H9 (cell line): ENCODE data around the gene GAMT. TPM values are rescaled to one million over a fixed set of nuclear protein-coding genes. Genes with fewer than 3 reads are reported as not detected.

Experiments
- DNase-seq: peaks from one replicate; pipeline ENCODE4 v3.0.0-alpha.2; 2017
- H2AFZ ChIP-seq: one replicate; pipeline ENCODE4 v1.6.1; 2013; ENCODE audit warnings: mild to moderate bottlenecking, low read length, control low read depth, moderate library complexity
- H2AK5ac ChIP-seq: 2 replicates; pipeline ENCODE4 v1.6.1; 2013; ENCODE audit warnings: low read length, control low read depth, mixed read lengths; ENCODE audit not compliant: insufficient read length
- H2BK120ac ChIP-seq: one replicate; pipeline ENCODE4 v1.6.1; 2013; ENCODE audit warnings: low read depth, mild to moderate bottlenecking, low read length, control low read depth, inconsistent platforms; ENCODE audit not compliant: poor library complexity, severe bottlenecking
- H2BK12ac ChIP-seq: 2 replicates; pipeline ENCODE4 v1.6.1; 2013; ENCODE audit warnings: low read length, control low read depth, mixed read lengths, low read depth; ENCODE audit not compliant: insufficient read length
- H2BK15ac ChIP-seq: 2 replicates; pipeline ENCODE4 v1.6.1; 2013; ENCODE audit warnings: low read depth, low read length, control low read depth
- H2BK20ac ChIP-seq: one replicate; pipeline ENCODE4 v1.6.1; 2013; ENCODE audit warnings: low read depth, mild to moderate bottlenecking, low read length, control low read depth, inconsistent platforms; ENCODE audit not compliant: poor library complexity, severe bottlenecking
- H2BK5ac ChIP-seq: 2 replicates; pipeline ENCODE4 v1.6.1; 2013; ENCODE audit warnings: low read length, control low read depth, mixed read lengths; ENCODE audit not compliant: insufficient read length
- H3K14ac ChIP-seq: 2 replicates; pipeline ENCODE4 v1.6.1; 2013; ENCODE audit warnings: low read length, control low read depth; ENCODE audit not compliant: insufficient read depth
- H3K18ac ChIP-seq: 2 replicates; pipeline ENCODE4 v1.6.1; 2013; ENCODE audit warnings: low read depth, mild to moderate bottlenecking, mixed read lengths, low read length, control low read depth; ENCODE audit not compliant: insufficient read length
- H3K23ac ChIP-seq: 2 replicates; pipeline ENCODE4 v1.6.1; 2013; ENCODE audit warnings: low read length, control low read depth, mixed read lengths, low read depth; ENCODE audit not compliant: insufficient read length
- H3K23me2 ChIP-seq: 2 replicates; pipeline ENCODE4 v1.6.1; 2013; ENCODE audit warnings: low read depth, mild to moderate bottlenecking, mixed read lengths, low read length, control low read depth; ENCODE audit not compliant: insufficient read length, poor library complexity, severe bottlenecking
- H3K27ac ChIP-seq: 2 replicates; pipeline ENCODE4 v1.5.1; 2013; ENCODE audit warnings: low read length, control low read depth, mixed read lengths, low read depth; ENCODE audit not compliant: insufficient read length
- H3K27me3 ChIP-seq: 2 replicates; pipeline ENCODE4 v1.6.1; 2013; ENCODE audit warnings: low read length, control low read depth, inconsistent platforms; ENCODE audit not compliant: insufficient read depth
- H3K4ac ChIP-seq: 2 replicates; pipeline ENCODE4 v1.6.1; 2013; ENCODE audit warnings: low read depth, mild to moderate bottlenecking, control low read depth, inconsistent platforms, low read length, moderate library complexity
- H3K4me1 ChIP-seq: 2 replicates; pipeline ENCODE4 v1.6.1; 2013; ENCODE audit warnings: low read length, control low read depth, inconsistent platforms; ENCODE audit not compliant: insufficient read depth
- H3K4me2 ChIP-seq: 2 replicates; pipeline ENCODE4 v1.6.1; 2013; ENCODE audit warnings: low read length, control low read depth, mixed read lengths; ENCODE audit not compliant: insufficient read length, insufficient read depth
- H3K56ac ChIP-seq: 2 replicates; pipeline ENCODE4 v1.6.1; 2013; ENCODE audit warnings: low read depth, mild to moderate bottlenecking, mixed read lengths, low read length, control low read depth; ENCODE audit not compliant: insufficient read length
- H3K79me1 ChIP-seq: 2 replicates; pipeline ENCODE4 v1.6.1; 2013; ENCODE audit warnings: low read depth, mild to moderate bottlenecking, moderate library complexity, low read length, control low read depth, inconsistent platforms; ENCODE audit not compliant: insufficient read depth, poor library complexity, severe bottlenecking
- H3K79me2 ChIP-seq: 2 replicates; pipeline ENCODE4 v1.6.1; 2013; ENCODE audit warnings: low read length, control low read depth, inconsistent platforms; ENCODE audit not compliant: insufficient read depth
- H3K9ac ChIP-seq: 2 replicates; pipeline ENCODE4 v1.6.1; 2013; ENCODE audit warnings: low read length, control low read depth, mixed read lengths; ENCODE audit not compliant: insufficient read length; ENCODE audit errors: extremely low read depth
- H3K9me3 ChIP-seq: one replicate; pipeline ENCODE4 v1.6.1; 2013; ENCODE audit warnings: low read depth, low read length, inconsistent platforms; ENCODE audit not compliant: control insufficient read depth
- H3T11ph ChIP-seq: one replicate; pipeline ENCODE4 v1.6.1; 2013; ENCODE audit warnings: mild to moderate bottlenecking, low read length, control low read depth, inconsistent platforms
- H4K20me1 ChIP-seq: one replicate; pipeline ENCODE4 v1.6.1; 2013; ENCODE audit not compliant: control insufficient read depth, insufficient read length, insufficient read depth
- H4K5ac ChIP-seq: 2 replicates; pipeline ENCODE4 v1.6.1; 2013; ENCODE audit warnings: low read depth, mild to moderate bottlenecking, mixed read lengths, low read length, control low read depth; ENCODE audit not compliant: insufficient read length
- H4K8ac ChIP-seq: replicated peaks from 2 replicates; pipeline ENCODE4 v1.6.1; 2013; ENCODE audit warnings: low read length, control low read depth, mixed read lengths, low read depth; ENCODE audit not compliant: insufficient read length
- H4K91ac ChIP-seq: 2 replicates; pipeline ENCODE4 v1.6.1; 2013; ENCODE audit warnings: low read depth, mild to moderate bottlenecking, moderate library complexity, mixed read lengths, low read length, control low read depth; ENCODE audit not compliant: insufficient read length
- H3K27ac Mint-ChIP-seq, 3 experiments: 2 replicates in 2 of 3; 3 replicates in 1 of 3; pipeline ENCODE4 v1.8.0; 2020 to 2021; ENCODE audit warnings: mixed read lengths in 3 of 3, mild to moderate bottlenecking in 1 of 3, moderate library complexity in 1 of 3
- H3K27me3 Mint-ChIP-seq: 2 replicates; pipeline ENCODE4 v1.8.0; 2021; ENCODE audit warnings: low read depth, mild to moderate bottlenecking, moderate library complexity, mixed read lengths
- H3K36me3 Mint-ChIP-seq, 3 experiments: 2 replicates in 2 of 3; 3 replicates in 1 of 3; pipeline ENCODE4 v1.8.0; 2020 to 2021; ENCODE audit warnings: low read depth in 3 of 3, mixed read lengths in 3 of 3; ENCODE audit not compliant: insufficient read depth in 1 of 3
- H3K4me1 Mint-ChIP-seq, 2 experiments: 2 replicates each; pipeline ENCODE4 v1.8.0; 2020; ENCODE audit warnings: mixed read lengths in 2 of 2
- H3K4me3 Mint-ChIP-seq, 2 experiments: 2 replicates in 1 of 2; 3 replicates in 1 of 2; pipeline ENCODE4 v1.8.0; 2020 to 2021; ENCODE audit warnings: mild to moderate bottlenecking in 2 of 2, mixed read lengths in 2 of 2, moderate library complexity in 1 of 2
- H3K9me3 Mint-ChIP-seq, 2 experiments: 2 replicates in 1 of 2; 3 replicates in 1 of 2; pipeline ENCODE4 v1.8.0; 2020; ENCODE audit warnings: mild to moderate bottlenecking in 2 of 2, mixed read lengths in 2 of 2, moderate library complexity in 1 of 2
- CTCF ChIP-seq: fragments of 200-600 bp; sonication (generic); conservative IDR thresholded peaks from 3 replicates; pipeline ENCODE4 v1.8.0; 2021; ENCODE audit warnings: antibody characterized with exemption, mild to moderate bottlenecking
- WGBS: extraction: QIAGEN DNeasy Blood & Tissue Kit; methylation state at CpG from one replicate; pipeline ENCODE4 v1.1.7; 2013; ENCODE audit warnings: missing lambda C conversion rate, low lambda C conversion rate, mixed read lengths; ENCODE audit not compliant: insufficient read length; ENCODE audit errors: extremely low coverage; 5-methylcytosine and 5-hydroxymethylcytosine counted together
- total RNA-seq: library from RNA; stranded (reverse); gene quantifications from 2 replicates; pipeline ENCODE4 v1.2.1, GENCODE V29; 2021

GAMT gene
- total RNA-seq, 1 experiment from 2014 or later, result 26.6 TPM

- H2BK120ac ChIP-seq, result no peak within 1 kb of the TSS
- peak within 1 kb of the TSS; percentile 97 for H3K9ac ChIP-seq
- H3K4me2 ChIP-seq, result peak within 1 kb of the TSS; percentile 64
- no peak within 1 kb of the TSS for H4K5ac ChIP-seq
- peak within 1 kb of the TSS; percentile 99 to 100 (median 100) for H3K27ac Mint-ChIP-seq
- H2AK5ac ChIP-seq, result no peak within 1 kb of the TSS
- peaks cover 5% of the 10 kb centered on the region for H3K23me2 ChIP-seq
- H3K9me3 Mint-ChIP-seq, result no peaks in the 10 kb centered on the region
- no peaks in the 10 kb centered on the region for H3K4me1 ChIP-seq
- H2BK12ac ChIP-seq, result no peak within 1 kb of the TSS
- H4K8ac ChIP-seq, result no peak within 1 kb of the TSS
- peak within 1 kb of the TSS; percentile 78 for H4K91ac ChIP-seq
- H3K79me1 ChIP-seq, result peaks cover 12% of the 10 kb centered on the region
- no CpG with 5 or more reads among the region's 100 CpGs for WGBS
- no peaks in the 10 kb centered on the region for H3K9me3 ChIP-seq
- H2BK20ac ChIP-seq, result no peak within 1 kb of the TSS
- H3K27ac ChIP-seq, result no peak within 1 kb of the TSS
- peaks cover 11% of the 10 kb centered on the region; the same call in 1 of the 2 replicates for H3K79me2 ChIP-seq
- peak within 1 kb of the TSS; percentile 43; the same call in 1 of the 2 replicates for H3K4ac ChIP-seq
- H3K27me3 Mint-ChIP-seq, result no peaks in the 10 kb centered on the region; the same call in 1 of the 2 replicates
- peak within 1 kb of the TSS; percentile 97 for H3K14ac ChIP-seq
- H3K4me1 Mint-ChIP-seq, result peaks cover 0 to 20% of the 10 kb centered on the region in 2 experiments
- peak; percentile 95 for DNase-seq
- H2AFZ ChIP-seq, result no peak within 1 kb of the TSS
- H3K4me3 Mint-ChIP-seq, result peak within 1 kb of the TSS; percentile 96 to 98
- TF ChIP-seq CTCF, result peak; percentile 95
- H2BK5ac ChIP-seq, result peak within 1 kb of the TSS; percentile 14
- H4K20me1 ChIP-seq, result no peaks in the 10 kb centered on the region
- no peak within 1 kb of the TSS for H3K56ac ChIP-seq
- H3T11ph ChIP-seq, result no peak within 1 kb of the TSS
- H3K36me3 Mint-ChIP-seq, result peaks cover 32 to 58% (median 49%) of the 10 kb centered on the region in 3 experiments
- peak within 1 kb of the TSS; percentile 80 for H3K18ac ChIP-seq
- no peak within 1 kb of the TSS for H3K23ac ChIP-seq
- no peaks in the 10 kb centered on the region for H3K27me3 ChIP-seq
- H2BK15ac ChIP-seq, result no peak within 1 kb of the TSS
These were observed 36.9 kb upstream of the GAMT start, which contains the start of gene RPS15 for GRCh38 chr19:1438035-1438932. Gene RPS15 (plus strand): TSS chr19:1438396. CDS start chr19:1438426, 30 bp downstream.
